GM12865 (cell line): ENCODE results near the gene FEZ2.
A peak's percentile ranks its signal among the peaks of the same experiment; 100 is the strongest.

Experiments used
- DNase-seq: peaks from one replicate; pipeline ENCODE4 v3.0.0; 2010; ENCODE audit warnings: low read depth
- H3K4me3 ChIP-seq: 2 replicates; pipeline ENCODE4 v1.5.1; 2011; ENCODE audit warnings: mild to moderate bottlenecking, low read depth, low read length, control low read depth
- TF ChIP-seq, protein P1 (sequence below): IDR thresholded peaks from 2 replicates; pipeline ENCODE4 v1.5.1; 2011; ENCODE audit warnings: low read length, control low read depth, low read depth, inconsistent platforms; ENCODE audit not compliant: insufficient read depth; ENCODE audit errors: missing control alignments

FEZ2 gene

GRCh38 chr2:36597532-36598377, at the start of gene FEZ2:
Gene FEZ2, minus strand, starts transcription at chr2:36598168. Its CDS starts 26 bp downstream, at chr2:36598142.
- peak; percentile 91 for DNase-seq
- peak within 1 kb of the TSS; percentile 78 for H3K4me3 ChIP-seq
- TF ChIP-seq, protein P1, sequence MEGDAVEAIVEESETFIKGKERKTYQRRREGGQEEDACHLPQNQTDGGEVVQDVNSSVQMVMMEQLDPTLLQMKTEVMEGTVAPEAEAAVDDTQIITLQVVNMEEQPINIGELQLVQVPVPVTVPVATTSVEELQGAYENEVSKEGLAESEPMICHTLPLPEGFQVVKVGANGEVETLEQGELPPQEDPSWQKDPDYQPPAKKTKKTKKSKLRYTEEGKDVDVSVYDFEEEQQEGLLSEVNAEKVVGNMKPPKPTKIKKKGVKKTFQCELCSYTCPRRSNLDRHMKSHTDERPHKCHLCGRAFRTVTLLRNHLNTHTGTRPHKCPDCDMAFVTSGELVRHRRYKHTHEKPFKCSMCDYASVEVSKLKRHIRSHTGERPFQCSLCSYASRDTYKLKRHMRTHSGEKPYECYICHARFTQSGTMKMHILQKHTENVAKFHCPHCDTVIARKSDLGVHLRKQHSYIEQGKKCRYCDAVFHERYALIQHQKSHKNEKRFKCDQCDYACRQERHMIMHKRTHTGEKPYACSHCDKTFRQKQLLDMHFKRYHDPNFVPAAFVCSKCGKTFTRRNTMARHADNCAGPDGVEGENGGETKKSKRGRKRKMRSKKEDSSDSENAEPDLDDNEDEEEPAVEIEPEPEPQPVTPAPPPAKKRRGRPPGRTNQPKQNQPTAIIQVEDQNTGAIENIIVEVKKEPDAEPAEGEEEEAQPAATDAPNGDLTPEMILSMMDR, result no peak

DNA sequence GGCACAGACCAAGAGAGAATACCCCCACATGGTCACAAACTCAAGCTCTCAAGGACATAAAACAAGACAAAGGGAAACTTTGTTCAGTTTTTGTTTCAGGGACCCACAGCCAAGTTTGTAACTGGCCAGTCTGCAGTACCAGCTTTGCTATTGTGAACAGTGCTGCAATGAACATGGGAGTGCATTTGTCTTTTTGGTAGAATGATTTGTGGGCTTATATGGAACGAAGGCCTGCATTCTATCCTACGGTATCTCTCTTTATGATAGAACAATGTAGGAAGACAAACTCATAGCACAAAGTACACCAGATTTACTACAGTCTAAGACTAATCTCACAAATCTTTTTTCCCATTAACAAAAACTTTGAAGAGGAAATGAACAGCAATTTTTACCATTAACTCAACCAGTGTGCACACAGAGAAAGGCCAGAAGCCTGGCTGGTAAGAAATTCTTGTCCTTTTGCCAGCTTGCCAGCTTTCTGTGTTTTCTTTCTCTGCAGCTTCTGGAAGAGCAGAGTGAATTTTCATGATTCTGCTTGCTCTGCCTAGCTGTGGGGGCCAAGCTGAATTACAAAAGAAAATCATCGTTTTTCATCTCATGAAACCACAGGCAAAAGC, 37.1 kb upstream of the FEZ2 start:
- TF ChIP-seq, protein P1, result no peak
- H3K4me3 ChIP-seq, result no peak overlapping the region
- no peak for DNase-seq

GRCh38 chr2:36633470-36634092, 35.6 kb upstream of the FEZ2 start:
- DNase-seq, result no peak
- TF ChIP-seq, protein P1, result no peak
- no peak overlapping the region for H3K4me3 ChIP-seq

DNA sequence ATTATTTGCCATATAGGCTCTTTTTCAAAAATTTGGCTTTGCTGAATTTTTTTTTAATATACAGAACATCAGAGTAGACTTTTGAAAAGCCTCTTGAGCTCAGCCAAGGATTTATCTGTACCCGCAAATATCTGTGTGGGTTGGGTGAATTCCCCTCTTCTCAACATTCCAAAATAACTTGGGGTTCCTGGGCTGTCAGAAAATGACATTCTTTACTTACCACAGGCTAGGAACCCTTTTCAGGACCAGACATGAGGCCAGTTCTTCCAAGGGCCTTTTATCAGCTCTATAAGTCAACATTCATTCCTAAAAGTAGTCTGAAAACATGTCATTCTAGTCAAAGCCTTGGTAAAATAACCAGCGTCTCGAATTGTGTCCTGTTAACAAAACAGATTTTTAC, 28.8 kb upstream of the FEZ2 start:
- H3K4me3 ChIP-seq, result no peak overlapping the region
- no peak for DNase-seq
- TF ChIP-seq, protein P1, result no peak

DNA sequence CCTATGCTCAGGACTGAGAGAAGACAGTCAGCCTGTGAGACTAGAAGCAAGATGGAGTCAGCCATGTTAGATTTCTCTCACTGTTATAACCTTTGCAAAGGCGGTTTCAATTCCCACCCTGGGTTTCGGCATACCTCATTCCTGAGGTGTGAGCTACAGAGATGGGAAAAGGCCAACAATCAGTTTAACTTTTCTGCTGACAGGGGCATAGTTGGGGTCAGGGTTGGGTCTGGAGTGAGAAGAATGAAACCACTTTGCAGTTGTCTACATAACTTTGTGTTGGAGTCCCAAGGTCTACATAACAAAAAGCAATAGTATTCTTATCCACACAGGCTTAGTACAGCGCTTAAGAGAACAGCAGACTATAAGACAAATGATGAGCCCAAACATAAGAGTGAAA, 28.1 kb upstream of the FEZ2 start:
- no peak overlapping the region for H3K4me3 ChIP-seq
- TF ChIP-seq, protein P1, result no peak
- DNase-seq, result no peak

- TF ChIP-seq, protein P1, result no peak
Observed at GRCh38 chr2:36625304-36625703, 27.3 kb upstream of the FEZ2 start.

More at GRCh38 chr2:36625304-36625703, 27.3 kb upstream of the FEZ2 start:
- DNase-seq, result no peak
- H3K4me3 ChIP-seq, result no peak overlapping the region
